Ectodermal cell (in vitro differentiated cells): ENCODE measurements around the gene NYNRIN.

Experiments used
- H3K27ac ChIP-seq: 2 replicates; pipeline ENCODE4 v1.7.0; 2013; ENCODE audit warnings: mild to moderate bottlenecking, low read depth, low read length; ENCODE audit not compliant: insufficient read depth, poor library complexity, severe bottlenecking
- H3K27me3 ChIP-seq: 2 replicates; pipeline ENCODE4 v1.7.0; 2013; ENCODE audit warnings: mild to moderate bottlenecking, low read length; ENCODE audit not compliant: insufficient read depth, control insufficient read depth, poor library complexity, severe bottlenecking
- H3K36me3 ChIP-seq: one replicate; pipeline ENCODE4 v1.7.0; 2013; ENCODE audit warnings: low read length; ENCODE audit not compliant: control insufficient read depth, insufficient read depth
- H3K4me1 ChIP-seq: one replicate; pipeline ENCODE4 v1.7.0; 2013; ENCODE audit warnings: low read length; ENCODE audit not compliant: control insufficient read depth, insufficient read depth
- H3K4me3 ChIP-seq: 2 replicates; pipeline ENCODE4 v1.7.0; 2013; ENCODE audit warnings: low read depth, low read length, control low read depth; ENCODE audit not compliant: insufficient read depth
- H3K9me3 ChIP-seq: 2 replicates; pipeline ENCODE4 v1.7.0; 2013; ENCODE audit warnings: mild to moderate bottlenecking, low read length, moderate library complexity; ENCODE audit not compliant: control insufficient read depth
- WGBS, 2 experiments: methylation state at CpG; one replicate each; pipeline ENCODE4 v1.1.7; 2013; ENCODE audit warnings: missing lambda C conversion rate in 2 of 2; 5-methylcytosine and 5-hydroxymethylcytosine counted together

The NYNRIN gene

DNA sequence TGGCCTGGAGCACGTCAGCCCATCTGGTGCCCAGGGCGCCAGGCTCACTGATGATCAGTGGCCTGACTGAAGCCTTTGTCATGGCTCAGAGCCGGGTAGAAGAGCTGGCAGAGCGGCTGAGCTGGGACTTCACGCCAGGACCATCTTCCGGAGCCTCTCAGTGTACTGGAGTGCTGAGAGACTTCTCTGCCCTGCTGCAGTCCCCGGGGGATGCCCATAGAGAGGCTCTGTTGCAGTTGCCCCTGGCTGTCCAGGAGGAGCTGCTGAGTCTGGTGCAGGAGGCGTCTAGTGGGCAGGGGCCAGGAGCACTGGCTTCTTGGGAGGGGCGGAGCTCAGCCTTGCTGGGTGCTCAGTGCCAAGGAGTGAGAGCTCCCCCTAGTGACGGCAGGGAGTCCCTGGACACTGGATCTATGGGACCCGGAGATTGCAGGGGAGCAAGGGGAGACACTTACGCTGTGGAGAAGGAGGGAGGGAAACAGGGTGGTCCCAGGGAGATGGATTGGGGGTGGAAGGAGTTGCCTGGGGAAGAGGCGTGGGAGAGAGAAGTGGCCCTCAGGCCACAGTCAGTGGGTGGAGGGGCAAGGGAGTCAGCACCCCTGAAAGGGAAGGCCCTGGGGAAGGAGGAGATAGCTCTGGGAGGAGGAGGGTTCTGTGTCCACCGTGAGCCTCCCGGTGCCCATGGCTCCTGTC is 32.9 kb downstream of the NYNRIN start:
- Histone ChIP-seq H3K27ac (no peak overlapping the region), H3K27me3 (peaks cover 12% of the 10 kb centered on the region), H3K36me3 (no peaks in the 10 kb centered on the region), H3K9me3 (no peaks in the 10 kb centered on the region), H3K4me3 (no peak overlapping the region), H3K4me1 (no peaks in the 10 kb centered on the region)
- WGBS, 2 experiments: 48 to 50% methylated on average over 15 of the region's 15 CpGs

DNA sequence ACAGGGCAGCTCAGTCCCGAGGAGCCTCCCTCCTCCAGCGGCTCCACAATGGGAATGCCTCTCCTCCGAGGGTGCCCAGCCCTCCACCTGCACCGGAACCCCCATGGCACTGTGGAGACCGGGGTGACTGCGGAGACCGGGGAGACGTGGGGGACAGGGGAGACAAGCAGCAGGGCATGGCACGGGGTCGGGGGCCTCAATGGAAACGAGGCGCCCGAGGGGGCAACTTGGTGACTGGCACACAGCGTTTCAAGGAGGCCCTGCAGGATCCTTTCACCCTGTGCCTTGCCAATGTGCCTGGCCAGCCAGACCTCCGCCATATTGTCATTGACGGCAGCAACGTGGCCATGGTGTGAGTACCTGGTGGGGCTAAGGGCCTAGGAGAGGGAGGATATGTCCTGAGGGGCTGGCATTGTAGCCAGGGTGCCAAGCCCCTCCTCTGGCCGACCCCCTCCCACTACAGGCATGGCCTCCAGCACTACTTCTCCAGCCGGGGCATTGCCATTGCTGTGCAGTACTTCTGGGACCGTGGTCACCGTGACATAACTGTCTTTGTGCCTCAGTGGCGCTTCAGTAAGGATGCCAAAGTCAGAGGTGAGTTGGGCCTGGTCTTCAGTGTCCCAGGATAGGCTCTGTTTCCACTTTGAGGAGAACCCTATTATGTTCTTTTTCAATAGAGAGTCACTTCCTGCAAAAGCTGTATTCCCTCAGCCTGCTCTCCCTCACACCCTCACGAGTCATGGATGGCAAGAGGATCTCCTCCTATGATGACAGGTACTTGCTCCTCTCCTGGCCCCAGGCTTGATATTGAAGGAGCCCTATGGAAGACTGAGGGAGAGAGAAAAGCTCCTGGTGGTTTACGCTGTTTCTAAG is 33.7 kb downstream of the NYNRIN start:
- H3K9me3 ChIP-seq: no peaks in the 10 kb centered on the region
- no peak overlapping the region for H3K27ac ChIP-seq
- peaks cover 12% of the 10 kb centered on the region for H3K27me3 ChIP-seq
- H3K36me3 ChIP-seq: peaks cover 3% of the 10 kb centered on the region
- H3K4me1 ChIP-seq: no peaks in the 10 kb centered on the region
- 92 to 95% methylated on average over 24 of the region's 24 CpGs for WGBS, 2 experiments
- no peak overlapping the region for H3K4me3 ChIP-seq

DNA sequence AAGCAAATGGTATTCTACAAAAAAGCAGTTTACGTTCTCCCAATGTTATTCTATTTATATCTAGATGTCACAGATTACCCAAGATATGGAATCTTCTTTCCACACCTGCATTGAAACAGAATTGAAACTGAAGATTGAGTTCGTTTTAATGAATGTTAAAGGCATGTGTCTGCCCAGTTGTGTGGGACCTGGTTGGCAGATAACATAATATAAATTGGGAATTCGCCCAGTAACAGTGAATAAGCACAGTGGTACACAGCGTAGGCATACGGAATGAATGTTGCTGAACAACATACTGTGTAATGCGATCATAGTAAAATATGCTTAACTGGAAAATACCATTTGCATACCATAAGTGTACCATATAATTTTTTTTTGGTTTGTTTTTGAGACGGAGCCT is 35.2 kb downstream of the NYNRIN start:
- no peaks in the 10 kb centered on the region for H3K4me1 ChIP-seq
- H3K36me3 ChIP-seq: peaks cover 7% of the 10 kb centered on the region
- no peak overlapping the region for H3K27ac ChIP-seq
- H3K9me3 ChIP-seq: no peaks in the 10 kb centered on the region
- WGBS, 2 experiments: 88 to 96% methylated on average over 7 of the region's 7 CpGs
- H3K4me3 ChIP-seq: no peak overlapping the region
- peaks cover 5% of the 10 kb centered on the region for H3K27me3 ChIP-seq

DNA sequence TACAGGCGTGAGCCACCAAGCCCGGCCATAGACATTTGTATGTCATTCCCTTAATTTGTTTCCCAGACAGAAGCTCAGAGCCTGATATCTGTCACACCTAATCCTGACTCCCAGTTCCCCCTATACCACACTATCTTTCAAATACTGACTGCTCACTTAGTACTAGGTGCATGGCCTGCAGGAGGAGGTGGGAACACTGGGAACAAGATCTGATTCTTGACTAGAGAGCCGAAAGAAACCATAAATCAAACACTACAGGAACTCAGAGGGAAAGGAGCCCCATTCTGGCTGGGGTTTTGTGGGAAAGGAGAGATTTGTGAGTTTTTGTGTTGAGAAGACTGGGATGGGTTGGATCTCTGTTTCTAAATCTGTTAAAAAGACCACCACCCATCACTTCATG is 35.9 kb downstream of the NYNRIN start:
- Histone ChIP-seq H3K27ac (no peak overlapping the region), H3K36me3 (peaks cover 7% of the 10 kb centered on the region), H3K4me1 (no peaks in the 10 kb centered on the region), H3K27me3 (no peaks in the 10 kb centered on the region), H3K4me3 (no peak overlapping the region), H3K9me3 (no peaks in the 10 kb centered on the region)
- WGBS, 2 experiments: 96 to 97% methylated on average over 3 of the region's 3 CpGs

DNA sequence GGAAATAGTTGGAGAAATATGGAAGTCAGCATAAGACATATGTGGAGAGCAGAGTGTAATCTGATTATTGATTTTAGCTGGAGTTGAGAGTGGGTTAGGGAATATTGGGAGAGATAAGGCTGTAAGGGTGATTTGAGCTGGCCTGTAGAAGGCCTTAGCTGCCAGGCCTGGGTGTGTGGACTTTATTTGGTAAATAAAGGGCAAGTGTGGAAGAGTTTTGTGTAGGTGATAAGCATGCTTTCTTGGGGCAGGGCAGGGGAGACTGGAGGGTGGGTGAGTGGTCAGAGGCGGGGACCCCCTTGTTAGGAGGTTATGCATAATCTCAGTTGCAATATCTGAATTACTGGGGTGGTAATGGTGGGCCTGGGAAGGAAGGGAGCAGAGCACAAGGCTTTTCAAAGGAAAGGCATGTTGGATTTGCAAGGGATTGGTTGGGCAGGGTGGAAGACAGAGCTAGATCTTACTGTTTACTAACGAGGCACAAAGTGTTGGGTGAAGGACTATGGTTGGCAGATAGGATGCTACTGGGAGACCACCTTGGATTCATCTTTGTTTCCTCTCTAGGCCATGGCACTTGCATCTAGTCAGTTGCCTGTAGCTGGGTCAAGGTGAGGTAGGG is 36.5 kb downstream of the NYNRIN start:
- H3K9me3 ChIP-seq: no peaks in the 10 kb centered on the region
- no peaks in the 10 kb centered on the region for H3K4me1 ChIP-seq
- 90 to 93% methylated on average over 2 of the region's 2 CpGs for WGBS, 2 experiments
- peaks cover 7% of the 10 kb centered on the region for H3K36me3 ChIP-seq
- no peak overlapping the region for H3K4me3 ChIP-seq
- H3K27ac ChIP-seq: no peak overlapping the region
- no peaks in the 10 kb centered on the region for H3K27me3 ChIP-seq

DNA sequence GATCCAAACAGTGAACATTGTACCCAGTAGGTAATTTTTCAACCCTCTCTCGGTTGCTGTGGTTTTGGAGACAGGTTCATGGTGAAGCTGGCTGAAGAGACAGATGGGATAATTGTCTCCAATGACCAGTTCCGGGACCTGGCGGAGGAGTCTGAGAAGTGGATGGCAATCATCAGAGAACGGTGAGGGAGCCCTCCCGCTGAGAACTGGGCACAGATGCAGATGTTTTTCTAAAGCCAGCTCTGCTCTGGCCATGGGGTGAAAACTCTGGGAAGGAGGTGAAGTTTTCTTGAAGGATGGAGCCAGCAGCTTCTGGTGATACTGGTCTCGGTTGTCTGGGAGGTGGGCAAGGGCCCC is 37.2 kb downstream of the NYNRIN start:
- no peaks in the 10 kb centered on the region for H3K9me3 ChIP-seq
- H3K36me3 ChIP-seq: peaks cover 7% of the 10 kb centered on the region
- H3K27me3 ChIP-seq: no peaks in the 10 kb centered on the region
- 75 to 76% methylated on average over 6 of the region's 6 CpGs for WGBS, 2 experiments
- H3K27ac ChIP-seq: no peak overlapping the region
- no peak overlapping the region for H3K4me3 ChIP-seq
- H3K4me1 ChIP-seq: peaks cover 2% of the 10 kb centered on the region

DNA sequence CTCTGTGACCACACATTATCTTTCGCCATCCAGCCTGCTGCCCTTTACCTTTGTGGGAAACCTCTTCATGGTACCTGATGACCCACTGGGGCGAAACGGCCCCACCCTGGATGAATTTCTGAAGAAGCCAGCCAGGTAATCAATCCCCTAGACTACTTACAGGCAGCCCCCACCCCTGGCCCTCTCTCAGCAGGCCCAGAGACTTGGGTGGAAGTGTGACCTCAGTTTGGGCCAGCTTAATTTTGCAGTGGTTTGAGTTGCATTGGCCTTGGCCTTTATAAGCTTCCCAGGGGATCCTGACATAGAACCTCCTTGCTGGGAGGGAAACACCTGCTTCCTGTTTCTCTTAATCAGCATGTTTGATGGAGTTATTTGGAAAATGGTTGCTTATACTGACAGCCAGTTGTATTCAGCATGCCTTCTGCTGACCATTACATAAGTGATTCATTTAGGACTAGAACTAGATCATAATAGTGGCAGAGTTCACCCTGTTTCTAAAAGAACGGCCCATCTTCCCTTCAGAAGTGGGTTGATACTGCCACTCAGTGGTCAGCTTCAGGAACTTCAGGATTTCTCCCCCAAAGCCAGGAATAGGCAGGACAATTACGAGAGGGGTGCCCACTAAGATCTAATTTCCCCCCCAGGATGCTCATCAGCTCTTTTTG is 37.7 kb downstream of the NYNRIN start:
- H3K27ac ChIP-seq: no peak overlapping the region
- no peak overlapping the region for H3K4me3 ChIP-seq
- H3K4me1 ChIP-seq: peaks cover 7% of the 10 kb centered on the region
- H3K27me3 ChIP-seq: no peaks in the 10 kb centered on the region
- peaks cover 7% of the 10 kb centered on the region for H3K36me3 ChIP-seq
- 68 to 75% methylated on average over 5 of the region's 5 CpGs for WGBS, 2 experiments
- H3K9me3 ChIP-seq: no peaks in the 10 kb centered on the region

DNA sequence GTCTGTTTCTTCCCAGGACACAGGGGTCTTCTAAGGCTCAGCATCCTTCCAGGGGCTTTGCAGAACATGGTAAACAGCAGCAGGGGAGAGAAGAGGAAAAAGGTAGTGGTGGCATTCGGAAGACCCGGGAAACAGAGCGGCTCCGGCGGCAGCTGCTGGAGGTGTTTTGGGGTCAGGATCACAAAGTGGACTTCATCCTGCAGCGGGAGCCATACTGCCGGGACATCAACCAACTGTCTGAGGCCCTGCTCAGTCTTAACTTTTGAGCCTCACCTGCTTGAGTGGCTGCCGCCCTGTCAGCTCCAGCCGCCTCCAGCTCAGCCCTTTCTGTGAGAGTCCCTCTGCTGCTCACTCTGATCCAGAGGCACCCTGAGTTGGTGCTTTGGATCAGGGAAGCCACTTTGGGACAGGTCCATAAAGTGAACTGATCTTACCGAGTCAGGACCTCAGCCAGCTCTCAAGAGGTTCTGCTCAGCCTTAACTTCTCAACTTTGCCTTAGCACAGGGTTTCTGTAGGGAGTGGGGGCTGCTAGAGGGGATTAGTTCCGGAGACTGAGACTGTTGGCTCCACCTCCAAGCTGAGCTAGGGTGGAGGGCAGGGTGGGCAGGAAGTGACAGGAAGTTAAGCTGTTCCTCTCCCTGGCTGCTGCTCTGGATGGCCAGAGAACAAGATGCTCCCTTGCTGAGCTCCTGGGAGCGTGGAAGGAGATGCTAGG is 38.4 kb downstream of the NYNRIN start:
- Histone ChIP-seq H3K9me3 (no peaks in the 10 kb centered on the region), H3K4me3 (no peak overlapping the region), H3K36me3 (peaks cover 7% of the 10 kb centered on the region), H3K27ac (no peak overlapping the region), H3K27me3 (no peaks in the 10 kb centered on the region), H3K4me1 (peaks cover 10% of the 10 kb centered on the region)
- 86 to 87% methylated on average over 12 of the region's 12 CpGs for WGBS, 2 experiments

DNA sequence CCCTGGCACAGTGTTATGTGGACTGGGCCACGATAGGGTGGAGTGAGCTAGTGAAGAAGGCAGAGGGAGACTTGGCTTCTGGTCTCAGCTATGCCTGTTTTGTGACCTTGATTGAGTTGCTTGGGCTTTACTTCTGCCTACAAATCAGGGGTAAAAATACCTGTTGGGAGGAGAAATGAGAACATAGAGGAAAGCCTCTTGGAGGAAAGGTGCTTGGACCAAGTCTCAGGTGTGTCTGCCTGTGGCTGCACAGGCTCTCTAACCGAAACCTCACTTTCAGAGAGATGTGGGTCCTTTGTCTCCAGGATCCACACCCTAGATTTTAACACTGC is 38.9 kb downstream of the NYNRIN start:
- H3K27ac ChIP-seq: no peak overlapping the region
- H3K27me3 ChIP-seq: no peaks in the 10 kb centered on the region
- H3K9me3 ChIP-seq: no peaks in the 10 kb centered on the region
- peaks cover 7% of the 10 kb centered on the region for H3K36me3 ChIP-seq
- WGBS, 2 experiments: 92 to 94% methylated on average over 2 of the region's 2 CpGs
- H3K4me3 ChIP-seq: no peak overlapping the region
- peaks cover 10% of the 10 kb centered on the region for H3K4me1 ChIP-seq
